K562 (cell line): ENCODE measurements around the gene SAMD9. TPM values are rescaled to one million over a fixed set of nuclear protein-coding genes. Genes with fewer than 3 reads are reported as not detected.

ENCODE experiments used
- ATAC-seq: fragments of 200-7000 bp; cut with Tn5 transposase; 3 replicates; pipeline ENCODE4 v1.9.1; 2020; ENCODE audit warnings: moderate library complexity
- BruUV-seq: library from RNA; stranded (reverse); fragments of 400-500 nt; replicated peaks from 2 replicates; lab custom pipeline; 2021; lab: Mats Ljungman, UMichigan
- CTCF ChIA-PET: fragments of 300-600 bp; formaldehyde crosslinking; extraction: SDS; loops from one replicate; lab custom pipeline; 2021; ENCODE audit warnings: low intra/inter-chr PET ratio; lab: Yijun Ruan, JAX
- POLR2A ChIA-PET: fragments of 300-600, 350-650 bp; sonication (Branson Sonifier 250); formaldehyde crosslinking; extraction: SDS; loops from one replicate; lab custom pipeline; 2021; ENCODE audit warnings: antibody characterized with exemption, inconsistent platforms; lab: Yijun Ruan, JAX
- DNase-seq, 4 experiments: peaks; one replicate each; pipeline versions ENCODE4 v3.0.0 to v3.0.0-alpha.2; 2011 to 2018; ENCODE audit warnings: low spot score in 3 of 4, mixed read lengths in 3 of 4; ENCODE audit errors: extremely low read depth in 1 of 4
- FAIRE-seq: peaks from 2 replicates; lab custom pipeline; 2011; peaks lifted over from hg19 to GRCh38; lab: Jason Lieb, UNC
- H2AFZ ChIP-seq: 2 replicates; pipeline ENCODE4 v1.6.0; 2011; ENCODE audit warnings: low read depth, low read length, control low read depth, inconsistent platforms
- H3K27ac ChIP-seq: fragments of 200-600 bp; 3 replicates; pipeline ENCODE4 v1.8.0; 2011; ENCODE audit warnings: low read depth, mild to moderate bottlenecking, control low read depth, inconsistent platforms, low read length, moderate library complexity, mixed read lengths; ENCODE audit errors: extremely low read depth
- H3K27me3 ChIP-seq, 2 experiments: fragments of 300-600 bp in 1 of 2; 2 replicates in 1 of 2; 3 replicates in 1 of 2; pipeline versions ENCODE4 v1.6.0 to v1.8.0; 2011; ENCODE audit warnings: inconsistent platforms in 2 of 2, low read length in 2 of 2, mild to moderate bottlenecking in 1 of 2, mixed read lengths in 1 of 2, moderate library complexity in 1 of 2; ENCODE audit not compliant: control insufficient read depth in 2 of 2, insufficient read depth in 2 of 2
- H3K36me3 ChIP-seq: fragments of 300-600 bp; 3 replicates; pipeline ENCODE4 v1.8.0; 2011; ENCODE audit warnings: mild to moderate bottlenecking, low read length, inconsistent platforms; ENCODE audit not compliant: control insufficient read depth, insufficient read depth
- H3K4me1 ChIP-seq, 2 experiments: fragments of 200-600 bp in 1 of 2; replicated peaks in 1 of 2; 2 replicates in 1 of 2; 3 replicates in 1 of 2; pipeline versions ENCODE4 v1.5.1 to v1.8.0; 2011; ENCODE audit warnings: inconsistent platforms in 2 of 2, low read length in 2 of 2, mild to moderate bottlenecking in 1 of 2, mixed read lengths in 1 of 2, moderate library complexity in 1 of 2; ENCODE audit not compliant: control insufficient read depth in 2 of 2, insufficient read depth in 2 of 2
- H3K4me2 ChIP-seq: 2 replicates; pipeline ENCODE4 v1.6.1; 2011; ENCODE audit warnings: low read length, control low read depth, inconsistent platforms, mixed read lengths; ENCODE audit not compliant: insufficient read depth
- H3K4me3 ChIP-seq: fragments of 200-600 bp; sonication (generic), shearing (Covaris generic); 2 replicates; pipeline ENCODE4 v1.5.1; 2016; ENCODE audit warnings: control low read depth, inconsistent platforms
- H3K79me2 ChIP-seq: fragments of 200-600 bp; 3 replicates; pipeline ENCODE4 v1.8.0; 2011; ENCODE audit warnings: low read length, inconsistent platforms; ENCODE audit not compliant: control insufficient read depth, insufficient read depth
- H3K9ac ChIP-seq, 2 experiments: 2 replicates each; pipeline versions ENCODE4 v1.6.0 to v1.6.1; 2011; ENCODE audit warnings: low read depth in 2 of 2, low read length in 2 of 2, control low read depth in 1 of 2, inconsistent platforms in 1 of 2, mild to moderate bottlenecking in 1 of 2, mixed read lengths in 1 of 2; ENCODE audit not compliant: insufficient read depth in 1 of 2
- H3K9me1 ChIP-seq: one replicate; pipeline ENCODE4 v1.6.0; 2011; ENCODE audit warnings: inconsistent platforms, mild to moderate bottlenecking, low read length, moderate library complexity; ENCODE audit not compliant: control insufficient read depth, insufficient read depth
- H3K9me3 ChIP-seq: replicated peaks from 2 replicates; pipeline ENCODE4 v1.5.1; 2011; ENCODE audit warnings: low read depth, low read length, inconsistent platforms; ENCODE audit not compliant: control insufficient read depth, insufficient read depth
- H4K20me1 ChIP-seq: replicated peaks from 2 replicates; pipeline ENCODE4 v1.6.1; 2011; ENCODE audit warnings: low read length, inconsistent platforms, mixed read lengths; ENCODE audit not compliant: control insufficient read depth, insufficient read depth
- AFF1 ChIP-seq, 2 experiments: fragments of 450-650 bp; IDR thresholded peaks; 2 replicates each; pipeline ENCODE4 v1.6.1; 2018; ENCODE audit warnings: mild to moderate bottlenecking in 2 of 2, low read depth in 1 of 2; ENCODE audit not compliant: partially characterized antibody in 2 of 2
- PHF8 ChIP-seq: fragments of 200-600 bp; sonication (generic); IDR thresholded peaks from 2 replicates; pipeline ENCODE4 v1.6.1; 2012; ENCODE audit warnings: mixed run types, mild to moderate bottlenecking, inconsistent platforms, low read length, moderate library complexity, borderline replicate concordance
- ZFPM2 ChIP-seq: fragments of 250-450 bp; sonication (Bioruptor Pico); IDR thresholded peaks from 2 replicates; pipeline ENCODE4 v1.5.1; 2022; ENCODE audit warnings: mild to moderate bottlenecking
- ZNF212 ChIP-seq: fragments of 450-650 bp; formaldehyde crosslinking; IDR thresholded peaks from 2 replicates; pipeline ENCODE4 v1.4.0; 2020; ENCODE audit warnings: mild to moderate bottlenecking
- ZNF707 ChIP-seq: fragments of 250-450 bp; sonication (Bioruptor Pico); conservative IDR thresholded peaks from 2 replicates; pipeline ENCODE4 v1.8.0; 2022; ENCODE audit warnings: inconsistent platforms, mild to moderate bottlenecking, moderate library complexity
- WGBS: fragments of 100-300 bp; shearing (Covaris generic); methylation state at CpG from one replicate; pipeline ENCODE4 v1.1.6; 2016; ENCODE audit warnings: low coverage, mixed read lengths; ENCODE audit not compliant: insufficient coverage; ENCODE audit errors: missing lambda C conversion rate; 5-methylcytosine and 5-hydroxymethylcytosine counted together
- in situ Hi-C: fragments of 300-500 bp; cut with MboI; formaldehyde crosslinking; loops from 4 replicates; pipeline ENCODE4 v1.15.0; 2018; ENCODE audit warnings: inconsistent platforms, mixed read lengths
- intact Hi-C: fragments of 100-400 bp; cut with micrococcal nuclease; formaldehyde crosslinking; loops from 2 replicates; pipeline ENCODE4 v1.14.2; 2022
- polyA plus RNA-seq, 8 experiments: library from polyadenylated mRNA; depleted of rRNA in 4 of 8; stranded (reverse) in 5 of 8; unstranded in 3 of 8; fragments of >200 nt; fragmentation: Nextera tagmentation in 2 of 8; fragmentation: Illumina TruSeq in 1 of 8; extraction: Ambion mirVana in 2 of 8; extraction: Trizol in 1 of 8; gene quantifications; 2 replicates each; pipeline versions ENCODE4 v1.2.1 to v1.2.3, GENCODE V29; 2011 to 2014; ENCODE audit warnings: inconsistent platforms in 1 of 8, missing spikeins in 1 of 8
- total RNA-seq, 7 experiments: library from RNA; depleted of rRNA in 6 of 7; stranded (reverse); fragments of >200 nt in 6 of 7; fragmentation: Illumina TruSeq in 2 of 7; extraction: Trizol in 2 of 7; gene quantifications; 2 replicates each; pipeline versions ENCODE4 v1.2.1 to v1.2.3, GENCODE V29; 2011 to 2021; ENCODE audit warnings: low replicate concordance in 1 of 7
- TF ChIP-seq, protein P1 (sequence below): sonication (generic); formaldehyde crosslinking; IDR thresholded peaks from 2 replicates; pipeline ENCODE4 v1.8.0; 2023; ENCODE audit warnings: mild to moderate bottlenecking, missing genetic modification reagents
- TF ChIP-seq, protein P2 (sequence below): sonication (generic); formaldehyde crosslinking; IDR thresholded peaks from 2 replicates; pipeline ENCODE4 v1.8.1; 2023; ENCODE audit warnings: missing genetic modification reagents, mild to moderate bottlenecking, borderline replicate concordance

The SAMD9 gene
- total and polyA plus RNA-seq, 9 of the 15 experiments (the other 6 are each of a cell fraction or from before 2014, with no cell fraction given) = 1.0 to 4.0 (median 1.9) TPM

- DNase-seq (no peak), FAIRE-seq (no peak), ATAC-seq (no peak)
- Histone ChIP-seq H3K9ac (no peak overlapping the region), H3K36me3 (no peaks in the 10 kb centered on the region), H3K4me2 (no peak overlapping the region), H4K20me1 (no peaks in the 10 kb centered on the region), H3K27me3 (peaks cover 0 to 4% of the 10 kb centered on the region in 2 experiments; a peak in 1 of 5 replicates), H3K9me3 (no peaks in the 10 kb centered on the region), H3K27ac (no peak overlapping the region), H3K4me3 (no peak overlapping the region), H3K79me2 (no peaks in the 10 kb centered on the region), H3K9me1 (no peaks in the 10 kb centered on the region), H2AFZ (no peak overlapping the region), H3K4me1 (peaks cover 0 to 12% of the 10 kb centered on the region in 2 experiments; a peak in 1 of 5 replicates)
- CTCF ChIA-PET = no interaction called here
- POLR2A ChIA-PET = no interaction called here
- in situ Hi-C loops = no loop called here
- intact Hi-C loops = no loop called here
- BruUV-seq = no TSS peak
- WGBS = 14% methylated on average over 1 of the region's 1 CpG
- TF ChIP-seq, protein P1, sequence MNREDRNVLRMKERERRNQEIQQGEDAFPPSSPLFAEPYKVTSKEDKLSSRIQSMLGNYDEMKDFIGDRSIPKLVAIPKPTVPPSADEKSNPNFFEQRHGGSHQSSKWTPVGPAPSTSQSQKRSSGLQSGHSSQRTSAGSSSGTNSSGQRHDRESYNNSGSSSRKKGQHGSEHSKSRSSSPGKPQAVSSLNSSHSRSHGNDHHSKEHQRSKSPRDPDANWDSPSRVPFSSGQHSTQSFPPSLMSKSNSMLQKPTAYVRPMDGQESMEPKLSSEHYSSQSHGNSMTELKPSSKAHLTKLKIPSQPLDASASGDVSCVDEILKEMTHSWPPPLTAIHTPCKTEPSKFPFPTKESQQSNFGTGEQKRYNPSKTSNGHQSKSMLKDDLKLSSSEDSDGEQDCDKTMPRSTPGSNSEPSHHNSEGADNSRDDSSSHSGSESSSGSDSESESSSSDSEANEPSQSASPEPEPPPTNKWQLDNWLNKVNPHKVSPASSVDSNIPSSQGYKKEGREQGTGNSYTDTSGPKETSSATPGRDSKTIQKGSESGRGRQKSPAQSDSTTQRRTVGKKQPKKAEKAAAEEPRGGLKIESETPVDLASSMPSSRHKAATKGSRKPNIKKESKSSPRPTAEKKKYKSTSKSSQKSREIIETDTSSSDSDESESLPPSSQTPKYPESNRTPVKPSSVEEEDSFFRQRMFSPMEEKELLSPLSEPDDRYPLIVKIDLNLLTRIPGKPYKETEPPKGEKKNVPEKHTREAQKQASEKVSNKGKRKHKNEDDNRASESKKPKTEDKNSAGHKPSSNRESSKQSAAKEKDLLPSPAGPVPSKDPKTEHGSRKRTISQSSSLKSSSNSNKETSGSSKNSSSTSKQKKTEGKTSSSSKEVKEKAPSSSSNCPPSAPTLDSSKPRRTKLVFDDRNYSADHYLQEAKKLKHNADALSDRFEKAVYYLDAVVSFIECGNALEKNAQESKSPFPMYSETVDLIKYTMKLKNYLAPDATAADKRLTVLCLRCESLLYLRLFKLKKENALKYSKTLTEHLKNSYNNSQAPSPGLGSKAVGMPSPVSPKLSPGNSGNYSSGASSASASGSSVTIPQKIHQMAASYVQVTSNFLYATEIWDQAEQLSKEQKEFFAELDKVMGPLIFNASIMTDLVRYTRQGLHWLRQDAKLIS (CRISPR knock-in tag) = no peak
- TF ChIP-seq ZNF212 (CRISPR knock-in tag) = no peak
- TF ChIP-seq, protein P2, sequence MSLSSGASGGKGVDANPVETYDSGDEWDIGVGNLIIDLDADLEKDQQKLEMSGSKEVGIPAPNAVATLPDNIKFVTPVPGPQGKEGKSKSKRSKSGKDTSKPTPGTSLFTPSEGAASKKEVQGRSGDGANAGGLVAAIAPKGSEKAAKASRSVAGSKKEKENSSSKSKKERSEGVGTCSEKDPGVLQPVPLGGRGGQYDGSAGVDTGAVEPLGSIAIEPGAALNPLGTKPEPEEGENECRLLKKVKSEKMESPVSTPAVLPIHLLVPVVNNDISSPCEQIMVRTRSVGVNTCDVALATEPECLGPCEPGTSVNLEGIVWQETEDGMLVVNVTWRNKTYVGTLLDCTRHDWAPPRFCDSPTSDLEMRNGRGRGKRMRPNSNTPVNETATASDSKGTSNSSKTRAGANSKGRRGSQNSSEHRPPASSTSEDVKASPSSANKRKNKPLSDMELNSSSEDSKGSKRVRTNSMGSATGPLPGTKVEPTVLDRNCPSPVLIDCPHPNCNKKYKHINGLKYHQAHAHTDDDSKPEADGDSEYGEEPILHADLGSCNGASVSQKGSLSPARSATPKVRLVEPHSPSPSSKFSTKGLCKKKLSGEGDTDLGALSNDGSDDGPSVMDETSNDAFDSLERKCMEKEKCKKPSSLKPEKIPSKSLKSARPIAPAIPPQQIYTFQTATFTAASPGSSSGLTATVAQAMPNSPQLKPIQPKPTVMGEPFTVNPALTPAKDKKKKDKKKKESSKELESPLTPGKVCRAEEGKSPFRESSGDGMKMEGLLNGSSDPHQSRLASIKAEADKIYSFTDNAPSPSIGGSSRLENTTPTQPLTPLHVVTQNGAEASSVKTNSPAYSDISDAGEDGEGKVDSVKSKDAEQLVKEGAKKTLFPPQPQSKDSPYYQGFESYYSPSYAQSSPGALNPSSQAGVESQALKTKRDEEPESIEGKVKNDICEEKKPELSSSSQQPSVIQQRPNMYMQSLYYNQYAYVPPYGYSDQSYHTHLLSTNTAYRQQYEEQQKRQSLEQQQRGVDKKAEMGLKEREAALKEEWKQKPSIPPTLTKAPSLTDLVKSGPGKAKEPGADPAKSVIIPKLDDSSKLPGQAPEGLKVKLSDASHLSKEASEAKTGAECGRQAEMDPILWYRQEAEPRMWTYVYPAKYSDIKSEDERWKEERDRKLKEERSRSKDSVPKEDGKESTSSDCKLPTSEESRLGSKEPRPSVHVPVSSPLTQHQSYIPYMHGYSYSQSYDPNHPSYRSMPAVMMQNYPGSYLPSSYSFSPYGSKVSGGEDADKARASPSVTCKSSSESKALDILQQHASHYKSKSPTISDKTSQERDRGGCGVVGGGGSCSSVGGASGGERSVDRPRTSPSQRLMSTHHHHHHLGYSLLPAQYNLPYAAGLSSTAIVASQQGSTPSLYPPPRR (CRISPR knock-in tag) = no peak
- no peak for TF ChIP-seq PHF8
- TF ChIP-seq ZNF707 (CRISPR knock-in tag) = no peak
- no peak for TF ChIP-seq ZFPM2
- TF ChIP-seq AFF1 (IDR thresholded peaks at IDR 0.05; ENCODE audit: low read depth in 1 of 2, partially characterized antibody in 2 of 2) = no peak
These were observed 32.5 kb upstream of the SAMD9 start for GRCh38 chr7:93150200-93150835.
